ENCODE measurements around the gene RAPSN.
A peak's percentile ranks its signal among the peaks of the same experiment; 100 is the strongest.

Gene RAPSN

GRCh38 chr11:47431356-47432083 is 17.4 kb downstream of the RAPSN start:
- DNase-seq (ENCODE audit: low read depth) = no peak

- no peak for DNase-seq (ENCODE audit: low read depth)
Observed at GRCh38 chr11:47430524-47430923, 18.4 kb downstream of the RAPSN start.

- DNase-seq (ENCODE audit: low read depth) = peak; percentile 99
Observed at GRCh38 chr11:47426062-47426956, 22.6 kb downstream of the RAPSN start, which contains the start of gene PSMC3. PSMC3 (minus strand) TSS chr11:47426439; CDS start chr11:47426279, 160 bp downstream.

GRCh38 chr11:47425611-47426010 is 23.3 kb downstream of the RAPSN start:
- DNase-seq (ENCODE audit: low read depth) = no peak

GRCh38 chr11:47418454-47419259 is 30.3 kb downstream of the RAPSN start:
- no peak for DNase-seq (ENCODE audit: low read depth)

GRCh38 chr11:47417712-47418111 is 31.2 kb downstream of the RAPSN start:
- DNase-seq (ENCODE audit: low read depth) = no peak

GRCh38 chr11:47415949-47416472 is 32.9 kb downstream of the RAPSN start:
- no peak for DNase-seq (ENCODE audit: low read depth)

GRCh38 chr11:47415091-47415854 is 33.7 kb downstream of the RAPSN start:
- no peak for DNase-seq (ENCODE audit: low read depth)

- no peak for DNase-seq (ENCODE audit: low read depth)
Observed at GRCh38 chr11:47414685-47415070, 34.3 kb downstream of the RAPSN start.

GRCh38 chr11:47413908-47414684 is 34.8 kb downstream of the RAPSN start:
- DNase-seq (ENCODE audit: low read depth) = no peak

- no peak for DNase-seq (ENCODE audit: low read depth)
Observed at GRCh38 chr11:47413351-47413750, 35.6 kb downstream of the RAPSN start.

- DNase-seq (ENCODE audit: low read depth) = peak; percentile 43
Observed at GRCh38 chr11:47411884-47412746, 36.8 kb downstream of the RAPSN start.

- DNase-seq (ENCODE audit: low read depth) = no peak
Observed at GRCh38 chr11:47410370-47411264, 38.3 kb downstream of the RAPSN start.

- DNase-seq (ENCODE audit: low read depth) = no peak
Observed at GRCh38 chr11:47409440-47410369, 39.2 kb downstream of the RAPSN start.

- DNase-seq (ENCODE audit: low read depth) = no peak
Observed at GRCh38 chr11:47408598-47409439, 40.1 kb downstream of the RAPSN start.

Measured in activated gamma-delta T cell treated with anti-CD3 and anti-CD28 coated beads, Interleukin-2, amount 50 U/mL, for 16 hours (primary cell).